Activated CD4-positive, alpha-beta T cell treated with anti-CD3 and anti-CD28 coated beads, Interleukin-2, amount 50 U/mL, for 48 hours (primary cell): Measurements from ENCODE around the gene CLPTM1.
"Not testable (repeated sequence)": the region's sequence is repeated elsewhere in the genome, so short reads cannot be mapped to it uniquely, and the experiment has no call there.

Source experiments
- DNase-seq, 2 experiments: peaks; one replicate each; pipeline ENCODE4 v3.0.0-alpha.2; 2020

CLPTM1 gene

GRCh38 chr19:44942067-44942571 is 13.1 kb upstream of the CLPTM1 start, which contains the start of gene APOC4:
APOC4 (plus strand) TSS chr19:44942237; CDS start chr19:44942278, 41 bp downstream.
- DNase-seq = no peak

DNA sequence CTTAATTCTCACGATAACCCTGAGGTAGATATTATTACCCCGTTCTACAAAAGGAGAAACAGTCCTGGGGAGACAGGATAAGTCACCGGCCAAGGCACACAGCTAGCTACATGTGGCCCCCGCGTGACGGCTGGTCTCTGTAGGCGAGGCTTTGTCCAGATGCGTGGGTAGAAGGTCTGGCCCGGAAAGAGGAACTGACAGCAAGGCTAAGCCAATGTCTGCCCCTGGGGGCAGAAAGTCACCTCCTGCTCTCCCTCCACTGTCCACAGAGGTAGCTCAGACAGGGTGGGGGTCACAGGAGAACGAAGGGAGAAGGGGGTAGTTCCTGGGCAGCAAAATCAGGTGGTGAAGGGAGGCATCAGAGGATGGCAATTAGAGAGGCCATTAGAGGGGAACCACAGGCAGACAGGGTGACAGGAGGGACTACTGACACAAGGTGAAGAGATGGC is 11.4 kb upstream of the CLPTM1 start:
- no peak for DNase-seq

GRCh38 chr19:44947041-44947581 is 8.1 kb upstream of the CLPTM1 start:
- DNase-seq = no peak

- DNase-seq = no peak
Measured at GRCh38 chr19:44948237-44948636, 6.9 kb upstream of the CLPTM1 start.

DNA sequence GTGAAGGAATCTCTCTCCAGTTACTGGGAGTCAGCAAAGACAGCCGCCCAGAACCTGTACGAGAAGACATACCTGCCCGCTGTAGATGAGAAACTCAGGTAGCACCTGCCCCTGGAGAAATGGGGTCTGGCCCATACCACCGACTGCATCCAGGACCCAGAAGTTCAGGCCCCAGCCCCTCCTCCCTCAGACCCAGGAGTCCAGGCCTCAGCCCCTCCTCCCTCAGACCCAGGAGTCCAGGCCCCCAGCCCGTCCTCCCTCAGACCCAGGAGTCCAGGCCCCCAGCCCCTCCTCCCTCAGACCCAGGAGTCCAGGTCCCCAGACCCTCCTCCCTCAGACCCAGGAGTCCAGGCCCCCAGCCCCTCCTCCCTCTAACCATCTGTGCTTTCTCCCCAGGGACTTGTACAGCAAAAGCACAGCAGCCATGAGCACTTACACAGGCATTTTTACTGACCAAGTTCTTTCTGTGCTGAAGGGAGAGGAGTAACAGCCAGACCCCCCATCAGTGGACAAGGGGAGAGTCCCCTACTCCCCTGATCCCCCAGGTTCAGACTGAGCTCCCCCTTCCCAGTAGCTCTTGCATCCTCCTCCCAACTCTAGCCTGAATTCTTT is 6.3 kb upstream of the CLPTM1 start:
- DNase-seq = no peak

GRCh38 chr19:44949550-44949949 is 5.6 kb upstream of the CLPTM1 start:
- no peak for DNase-seq

- DNase-seq = peak; percentile 36 to 58
Measured at GRCh38 chr19:44951179-44952159, 3.7 kb upstream of the CLPTM1 start.

DNA sequence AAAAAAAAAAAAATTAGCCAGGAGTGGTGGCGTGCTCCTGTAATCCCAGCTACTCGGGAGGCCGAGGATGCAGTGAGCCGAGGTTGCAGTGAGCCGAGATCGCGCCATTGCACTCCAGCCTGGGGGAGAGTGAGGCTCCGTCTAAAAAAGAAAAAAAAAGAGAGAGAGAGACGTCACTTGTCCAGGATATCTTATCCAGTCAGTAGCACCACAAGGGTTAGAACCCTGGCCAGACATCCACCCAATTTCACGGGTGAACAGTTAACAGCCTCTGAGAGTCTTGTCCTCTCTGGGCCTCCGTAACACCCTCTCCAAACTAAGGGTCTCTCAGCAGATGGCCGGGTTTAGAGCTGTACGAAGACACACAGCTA is 917 bp upstream of the CLPTM1 start:
- DNase-seq = no peak

GRCh38 chr19:44955505-44956439 is 592 bp downstream of the CLPTM1 start:
- DNase-seq = peak in 1 of 2 experiments; percentile 8

- no peak for DNase-seq
Measured at GRCh38 chr19:44957526-44957925, 2.3 kb downstream of the CLPTM1 start.

- no peak for DNase-seq
Measured at GRCh38 chr19:44958090-44958489, 2.9 kb downstream of the CLPTM1 start.

GRCh38 chr19:44959691-44960090 is 4.5 kb downstream of the CLPTM1 start:
- no peak for DNase-seq

DNA sequence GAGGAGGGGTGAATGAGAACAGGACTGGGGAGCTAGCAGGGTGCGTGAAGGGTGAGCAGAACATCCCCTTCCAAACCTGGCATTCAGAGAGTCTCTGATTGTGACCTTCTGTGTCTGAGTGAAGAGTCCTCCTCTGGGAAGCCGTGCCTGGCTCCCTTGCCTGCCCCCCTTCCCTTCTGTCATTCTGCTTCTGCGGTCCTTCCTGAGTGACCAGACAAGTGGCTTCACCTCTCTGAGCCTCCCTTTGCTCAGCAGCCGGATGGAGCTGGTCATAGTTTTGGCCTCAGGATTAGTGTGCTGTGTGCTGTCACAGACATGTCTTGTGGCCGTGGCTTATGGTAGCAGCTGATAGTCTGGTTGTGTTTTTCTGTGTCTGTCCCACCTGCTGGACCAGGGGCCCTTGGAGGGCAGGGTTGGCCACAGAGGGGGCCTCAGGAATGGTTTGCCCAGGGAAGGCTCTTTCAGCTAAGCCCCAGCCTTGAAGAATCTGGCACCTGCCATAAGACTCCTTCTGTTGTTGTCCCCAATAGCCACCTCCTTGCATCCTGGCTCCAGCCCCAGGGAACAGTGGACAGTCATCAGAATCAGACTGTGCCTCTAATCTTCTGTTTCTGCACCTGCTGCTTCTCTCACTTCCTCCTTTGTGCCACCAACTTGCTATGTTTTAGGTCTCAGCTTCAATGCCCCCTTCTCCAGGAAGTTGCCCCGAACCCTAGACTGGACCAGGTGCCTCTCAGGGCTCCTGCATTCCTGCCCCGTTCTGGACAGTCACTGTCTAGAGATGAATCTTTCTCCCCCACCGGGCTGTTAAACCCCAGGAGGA is 5.9 kb downstream of the CLPTM1 start:
- DNase-seq = no peak

DNA sequence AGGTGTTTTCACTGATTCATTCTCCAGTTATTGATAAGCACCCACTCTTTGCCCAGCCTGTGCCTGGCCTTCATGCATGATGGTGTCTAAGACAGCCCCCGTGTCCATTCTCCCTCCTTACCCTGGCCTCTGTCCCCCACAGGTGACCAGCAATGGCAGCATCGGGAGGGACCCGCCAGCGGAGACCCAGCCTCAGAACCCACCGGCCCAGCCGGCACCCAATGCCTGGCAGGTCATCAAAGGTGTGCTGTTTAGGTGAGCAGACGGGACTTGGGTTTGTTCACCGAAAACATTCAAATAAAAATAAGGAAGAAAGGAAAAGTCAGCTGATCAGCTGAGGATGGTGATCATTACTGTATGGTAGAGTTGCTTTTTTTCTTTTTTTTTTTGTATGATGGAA is 6.6 kb downstream of the CLPTM1 start:
- DNase-seq = no peak

DNA sequence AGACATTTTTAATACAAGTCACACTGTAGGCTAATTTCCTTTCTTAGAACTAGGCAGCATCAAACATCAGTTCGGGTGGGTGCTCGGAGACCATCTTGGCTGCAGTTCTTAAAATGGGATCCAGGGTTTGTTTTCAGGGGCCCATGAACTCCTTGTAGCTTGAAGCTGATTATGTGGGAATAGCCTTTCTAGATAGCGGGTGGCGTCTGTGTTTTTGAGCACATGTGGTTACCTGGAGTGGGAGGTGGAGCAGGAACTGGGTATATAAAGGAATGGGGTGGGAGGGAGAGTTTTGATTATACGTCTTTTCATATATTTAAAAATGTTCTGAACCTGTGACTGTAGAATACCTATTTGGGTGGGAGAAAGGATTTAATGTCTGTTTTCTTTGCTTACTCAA is 12.9 kb downstream of the CLPTM1 start:
- DNase-seq = no peak

DNA sequence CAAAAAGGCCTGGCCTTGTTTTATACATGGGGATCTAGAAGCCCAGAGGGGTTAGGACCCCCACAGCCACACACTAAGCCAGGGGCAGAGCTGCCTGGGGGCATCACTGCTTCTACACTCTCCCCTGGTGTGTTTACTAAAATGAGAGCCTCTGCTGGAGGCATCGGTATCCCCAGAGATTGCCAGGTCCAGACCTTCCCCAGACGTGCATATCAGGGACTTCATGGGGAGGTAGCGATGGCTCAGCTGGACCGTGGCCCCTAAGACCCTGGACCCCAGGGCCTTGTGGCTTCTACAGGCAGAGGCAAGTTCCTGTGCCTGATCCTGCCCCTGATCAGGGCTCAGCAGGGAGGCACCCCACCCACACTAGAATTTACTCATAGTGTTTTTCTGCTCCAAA is 13.5 kb downstream of the CLPTM1 start:
- DNase-seq = no peak

DNA sequence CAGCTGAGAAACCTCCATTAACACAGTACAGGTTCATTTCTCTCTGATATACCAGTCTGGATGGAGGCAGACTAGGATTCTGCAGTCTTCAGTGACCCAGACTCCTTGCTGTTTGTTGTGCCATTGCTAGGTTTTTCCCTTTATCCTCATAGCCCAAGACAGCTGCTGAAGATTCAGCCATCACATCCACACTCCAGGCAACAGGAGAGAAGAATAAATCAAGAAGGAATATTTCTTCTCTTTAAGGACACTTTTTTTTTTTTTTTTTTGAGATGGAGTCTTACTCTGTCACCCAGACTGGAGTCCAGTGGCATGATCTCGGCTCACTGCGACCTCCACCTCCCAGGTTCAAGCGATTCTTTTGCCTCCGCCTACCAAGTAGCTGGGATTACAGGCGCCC is 14.3 kb downstream of the CLPTM1 start:
- DNase-seq = no peak

DNA sequence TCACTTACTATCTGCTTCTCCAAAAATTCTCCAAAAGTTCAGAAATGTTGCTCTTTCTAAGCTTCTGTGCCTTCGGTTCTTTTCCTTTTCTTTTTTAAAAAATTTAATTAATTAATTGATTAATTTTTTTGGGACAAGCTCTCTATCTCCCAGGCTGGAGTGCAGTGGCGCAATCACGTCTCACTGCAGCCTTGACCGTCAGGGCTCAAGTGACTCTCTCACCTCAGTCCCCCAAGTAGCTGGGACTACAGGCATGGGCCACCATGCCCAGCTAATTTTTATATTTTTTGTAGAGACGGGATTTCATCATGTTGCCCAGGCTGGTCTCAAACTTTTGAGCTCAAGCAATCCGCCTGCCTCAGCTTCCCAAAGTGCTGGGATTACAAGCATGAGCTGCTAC is 16.3 kb downstream of the CLPTM1 start:
- not testable (repeated sequence) for DNase-seq

- no peak for DNase-seq
Measured at GRCh38 chr19:44972802-44973201, 17.6 kb downstream of the CLPTM1 start.

GRCh38 chr19:44973982-44974735 is 19.0 kb downstream of the CLPTM1 start:
- no peak for DNase-seq

DNA sequence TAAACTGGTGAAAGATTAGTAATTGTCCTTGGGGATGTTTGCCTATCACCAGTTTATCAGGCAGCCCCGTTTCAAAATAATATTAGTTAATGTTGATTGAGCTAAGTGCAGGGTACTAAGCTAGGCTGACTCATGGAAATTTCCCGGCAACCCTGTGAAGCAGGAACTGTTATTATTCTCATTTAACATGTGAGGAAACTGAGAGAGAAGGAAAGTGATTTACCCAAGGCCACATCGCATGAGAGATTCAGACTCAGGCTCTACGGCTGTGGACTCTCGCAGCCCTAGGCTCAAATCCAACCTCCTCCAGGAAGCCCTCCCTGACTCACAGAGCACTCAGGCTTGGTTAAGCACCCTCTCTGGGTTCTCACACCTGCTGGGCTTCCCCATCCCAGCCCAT is 19.7 kb downstream of the CLPTM1 start:
- no peak for DNase-seq
